ENCODE results near the gene CLSTN1. TPM values are rescaled to one million over a fixed set of nuclear protein-coding genes. Genes with fewer than 3 reads are reported as not detected.

Gene CLSTN1
- total and polyA plus RNA-seq, 5 donors from 2014 or later: 19.2 to 106 (median 22.7) TPM

DNA sequence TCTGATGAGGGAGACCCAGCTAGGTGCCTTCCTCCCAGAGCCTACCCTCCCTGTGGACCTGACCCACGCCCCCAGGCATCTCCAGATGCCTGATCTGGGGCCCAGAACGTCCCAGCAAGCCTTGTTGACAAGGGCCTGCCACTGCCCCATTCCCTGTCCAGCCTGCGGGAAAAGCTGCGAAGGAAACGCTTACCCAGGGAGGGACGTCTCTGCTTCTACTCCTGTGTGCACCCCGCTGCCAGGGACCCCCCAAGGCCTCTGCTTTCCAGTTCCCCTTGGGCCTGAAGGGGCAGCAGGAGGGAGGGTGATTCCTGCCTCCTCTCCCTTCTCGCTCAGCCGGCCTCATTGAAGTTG, 11.6 kb upstream of the CLSTN1 start:
- Mint-ChIP-seq H3K9me3 (no peaks in the 10 kb centered on the region), H3K27me3 (peaks cover 5% of the 10 kb centered on the region), H3K4me1 (no peaks in the 10 kb centered on the region), H3K4me3 (no peak overlapping the region), H3K36me3 (no peaks in the 10 kb centered on the region), H3K27ac (no peak overlapping the region)
- Histone ChIP-seq H3K4me3 (ENCODE audit: low read depth, low read length) (no peak overlapping the region), H3K27ac (ENCODE audit: insufficient read depth, low read length, poor library complexity, severe bottlenecking) (no peak overlapping the region), H3K27me3 (ENCODE audit: control insufficient read depth, insufficient read depth, low read length) (no peaks in the 10 kb centered on the region), H3K36me3 (ENCODE audit: control insufficient read depth, insufficient read depth, low read length) (no peaks in the 10 kb centered on the region), H3K4me1 (ENCODE audit: control insufficient read depth, insufficient read depth, low read length, poor library complexity, severe bottlenecking) (no peaks in the 10 kb centered on the region), H3K9me3 (ENCODE audit: control insufficient read depth in 2 of 2, low read length in 2 of 2) (no peaks in the 10 kb centered on the region)
- DNase-seq: no peak
- no peak for ATAC-seq (ENCODE audit: low read depth in 2 of 2)

DNA sequence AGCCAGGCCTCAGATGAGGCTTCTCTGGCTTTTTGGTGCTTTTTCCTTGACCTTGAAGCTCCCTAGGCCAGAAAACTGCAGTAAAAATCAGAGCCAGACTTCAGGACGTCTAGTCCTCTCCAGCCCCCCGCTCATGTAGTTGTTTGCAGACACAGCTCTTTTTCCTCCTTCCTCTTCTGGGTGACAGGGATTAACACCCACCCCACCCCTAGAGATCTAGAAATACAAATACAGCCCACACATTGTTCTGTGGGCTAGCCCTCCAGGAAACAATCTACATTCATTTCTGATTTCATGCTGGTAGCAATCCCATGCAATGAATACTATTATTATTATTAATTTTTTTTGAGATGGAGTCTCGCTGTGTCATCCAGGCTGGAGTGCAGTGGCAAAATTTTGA, 9.9 kb upstream of the CLSTN1 start:
- Histone ChIP-seq H3K9me3 (ENCODE audit: control insufficient read depth in 2 of 2, low read length in 2 of 2) (no peaks in the 10 kb centered on the region), H3K4me3 (ENCODE audit: low read depth, low read length) (no peak overlapping the region), H3K4me1 (ENCODE audit: control insufficient read depth, insufficient read depth, low read length, poor library complexity, severe bottlenecking) (no peaks in the 10 kb centered on the region), H3K27me3 (ENCODE audit: control insufficient read depth, insufficient read depth, low read length) (no peaks in the 10 kb centered on the region), H3K36me3 (ENCODE audit: control insufficient read depth, insufficient read depth, low read length) (no peaks in the 10 kb centered on the region), H3K27ac (ENCODE audit: insufficient read depth, low read length, poor library complexity, severe bottlenecking) (no peak overlapping the region)
- ATAC-seq (ENCODE audit: low read depth in 2 of 2) (no peak), DNase-seq (no peak)
- Mint-ChIP-seq H3K27me3 (peaks cover 5% of the 10 kb centered on the region), H3K36me3 (no peaks in the 10 kb centered on the region), H3K9me3 (no peaks in the 10 kb centered on the region), H3K4me1 (no peaks in the 10 kb centered on the region), H3K27ac (no peak overlapping the region), H3K4me3 (no peak overlapping the region)

DNA sequence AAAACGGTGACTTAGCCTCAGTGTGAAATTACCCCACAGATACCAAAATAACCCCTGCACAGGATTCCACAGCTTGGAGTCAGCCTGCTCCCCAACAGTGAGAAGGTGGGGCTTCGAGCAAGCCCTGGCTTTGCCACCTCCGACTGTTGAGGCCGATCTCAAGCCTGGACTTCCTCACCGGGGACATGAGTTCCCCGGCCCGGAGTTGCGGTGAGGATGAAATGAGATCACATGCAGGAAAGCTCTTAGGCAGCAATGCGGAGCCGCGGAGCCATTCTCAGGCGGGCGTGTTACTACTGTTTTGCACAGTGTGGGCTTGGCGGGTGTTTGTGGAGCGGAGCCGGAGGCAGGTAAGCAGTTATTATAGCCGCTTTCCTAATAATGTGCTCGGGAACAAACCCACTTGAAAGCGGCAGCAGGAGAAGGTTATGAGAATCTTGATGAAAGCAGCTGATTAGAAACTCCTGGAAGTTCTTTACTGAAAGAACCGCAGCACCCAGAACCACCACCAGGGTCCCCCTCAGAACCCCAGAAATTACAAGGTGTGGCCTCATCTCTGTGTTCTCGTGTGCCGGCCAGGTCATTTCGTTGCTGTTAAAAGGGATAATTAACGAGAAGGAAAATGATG, 3.9 kb upstream of the CLSTN1 start:
- Histone ChIP-seq H3K36me3 (ENCODE audit: control insufficient read depth, insufficient read depth, low read length) (no peaks in the 10 kb centered on the region), H3K27me3 (ENCODE audit: control insufficient read depth, insufficient read depth, low read length) (no peaks in the 10 kb centered on the region), H3K4me1 (ENCODE audit: control insufficient read depth, insufficient read depth, low read length, poor library complexity, severe bottlenecking) (peaks cover 23% of the 10 kb centered on the region), H3K9me3 (ENCODE audit: control insufficient read depth in 2 of 2, low read length in 2 of 2) (no peaks in the 10 kb centered on the region), H3K4me3 (ENCODE audit: low read depth, low read length) (no peak overlapping the region), H3K27ac (ENCODE audit: insufficient read depth, low read length, poor library complexity, severe bottlenecking) (no peak overlapping the region)
- Mint-ChIP-seq H3K27ac (no peak overlapping the region), H3K9me3 (peaks cover 0 to 1% (median 0%) of the 10 kb centered on the region in 7 donors), H3K27me3 (peaks cover 5% of the 10 kb centered on the region), H3K4me3 (peak overlapping the region in 1 of 4 donors; percentile 44), H3K4me1 (peaks cover 8 to 29% (median 20%) of the 10 kb centered on the region in 4 donors), H3K36me3 (no peaks in the 10 kb centered on the region)
- DNase-seq: peak in 1 of 3 donors; percentile 29
- no peak for ATAC-seq (ENCODE audit: low read depth in 2 of 2)

DNA sequence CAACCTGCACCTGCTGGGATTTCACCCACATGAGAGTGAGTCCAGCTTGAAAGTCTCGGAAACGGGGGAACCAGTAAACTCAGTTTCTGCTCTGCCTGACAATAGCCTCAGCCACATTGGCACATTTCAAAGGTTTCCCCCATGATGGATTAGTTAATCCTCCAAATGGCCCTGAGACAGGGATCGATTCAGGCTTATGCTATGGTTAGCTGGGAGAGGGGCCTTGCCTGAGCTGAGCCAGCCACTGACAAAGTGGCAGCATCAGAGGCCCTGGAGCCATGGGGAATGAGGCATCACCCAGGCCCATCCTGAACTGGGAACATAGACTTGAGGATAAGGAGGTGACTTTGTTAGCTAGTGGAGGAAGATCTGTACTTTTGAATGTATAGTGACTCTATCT, 2.9 kb upstream of the CLSTN1 start:
- peak overlapping the region in 3 of 4 donors; percentile 24 to 94 (median 71) for H3K4me3 Mint-ChIP-seq
- H3K4me1 ChIP-seq (ENCODE audit: control insufficient read depth, insufficient read depth, low read length, poor library complexity, severe bottlenecking): peaks cover 34% of the 10 kb centered on the region
- no peak overlapping the region for H3K27ac ChIP-seq (ENCODE audit: insufficient read depth, low read length, poor library complexity, severe bottlenecking)
- H3K27me3 Mint-ChIP-seq: no peaks in the 10 kb centered on the region
- no peaks in the 10 kb centered on the region for H3K36me3 Mint-ChIP-seq
- H3K27ac Mint-ChIP-seq: peak overlapping the region; percentile 57 to 97 (median 86)
- H3K4me1 Mint-ChIP-seq: peaks cover 18 to 39% (median 30%) of the 10 kb centered on the region in 4 donors
- ATAC-seq (ENCODE audit: low read depth in 2 of 2) (no peak), DNase-seq (no peak)
- no peak overlapping the region for H3K4me3 ChIP-seq (ENCODE audit: low read depth, low read length)
- peaks cover 0 to 1% (median 0%) of the 10 kb centered on the region in 7 donors for H3K9me3 Mint-ChIP-seq
- no peaks in the 10 kb centered on the region for H3K9me3 ChIP-seq (ENCODE audit: control insufficient read depth in 2 of 2, low read length in 2 of 2)
- no peaks in the 10 kb centered on the region for H3K36me3 ChIP-seq (ENCODE audit: control insufficient read depth, insufficient read depth, low read length)
- H3K27me3 ChIP-seq (ENCODE audit: control insufficient read depth, insufficient read depth, low read length): no peaks in the 10 kb centered on the region

DNA sequence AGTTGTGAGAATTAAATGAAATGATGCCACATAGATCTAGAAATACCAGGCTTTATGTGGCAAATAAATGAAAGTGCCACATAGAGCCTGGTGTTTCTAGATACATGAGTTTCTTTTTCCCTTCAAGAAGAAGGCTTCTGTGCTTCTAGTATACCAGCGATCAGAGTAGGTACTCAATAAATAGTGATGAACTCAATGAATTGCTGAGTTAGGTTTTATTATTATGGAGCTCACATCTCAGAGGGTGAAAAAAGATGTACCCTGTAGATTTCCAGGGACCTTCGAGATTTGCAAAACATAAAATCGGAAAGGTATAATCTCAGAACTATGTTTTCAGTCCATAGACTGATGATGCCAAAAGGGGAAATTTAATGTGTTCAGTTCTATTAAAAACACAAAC, 2.3 kb upstream of the CLSTN1 start:
- Histone ChIP-seq H3K4me1 (ENCODE audit: control insufficient read depth, insufficient read depth, low read length, poor library complexity, severe bottlenecking) (peaks cover 37% of the 10 kb centered on the region), H3K4me3 (ENCODE audit: low read depth, low read length) (peak overlapping the region; percentile 34), H3K36me3 (ENCODE audit: control insufficient read depth, insufficient read depth, low read length) (no peaks in the 10 kb centered on the region), H3K27ac (ENCODE audit: insufficient read depth, low read length, poor library complexity, severe bottlenecking) (peak overlapping the region; percentile 72), H3K9me3 (ENCODE audit: control insufficient read depth in 2 of 2, low read length in 2 of 2) (no peaks in the 10 kb centered on the region), H3K27me3 (ENCODE audit: control insufficient read depth, insufficient read depth, low read length) (no peaks in the 10 kb centered on the region)
- H3K4me3 Mint-ChIP-seq: peak overlapping the region; percentile 74 to 94 (median 90)
- H3K9me3 Mint-ChIP-seq: peaks cover 0 to 1% (median 0%) of the 10 kb centered on the region in 7 donors
- H3K36me3 Mint-ChIP-seq: no peaks in the 10 kb centered on the region
- peaks cover 18 to 42% (median 32%) of the 10 kb centered on the region in 4 donors for H3K4me1 Mint-ChIP-seq
- DNase-seq: no peak
- no peaks in the 10 kb centered on the region for H3K27me3 Mint-ChIP-seq
- no peak for ATAC-seq (ENCODE audit: low read depth in 2 of 2)
- H3K27ac Mint-ChIP-seq: peak overlapping the region; percentile 86 to 97 (median 97)

DNA sequence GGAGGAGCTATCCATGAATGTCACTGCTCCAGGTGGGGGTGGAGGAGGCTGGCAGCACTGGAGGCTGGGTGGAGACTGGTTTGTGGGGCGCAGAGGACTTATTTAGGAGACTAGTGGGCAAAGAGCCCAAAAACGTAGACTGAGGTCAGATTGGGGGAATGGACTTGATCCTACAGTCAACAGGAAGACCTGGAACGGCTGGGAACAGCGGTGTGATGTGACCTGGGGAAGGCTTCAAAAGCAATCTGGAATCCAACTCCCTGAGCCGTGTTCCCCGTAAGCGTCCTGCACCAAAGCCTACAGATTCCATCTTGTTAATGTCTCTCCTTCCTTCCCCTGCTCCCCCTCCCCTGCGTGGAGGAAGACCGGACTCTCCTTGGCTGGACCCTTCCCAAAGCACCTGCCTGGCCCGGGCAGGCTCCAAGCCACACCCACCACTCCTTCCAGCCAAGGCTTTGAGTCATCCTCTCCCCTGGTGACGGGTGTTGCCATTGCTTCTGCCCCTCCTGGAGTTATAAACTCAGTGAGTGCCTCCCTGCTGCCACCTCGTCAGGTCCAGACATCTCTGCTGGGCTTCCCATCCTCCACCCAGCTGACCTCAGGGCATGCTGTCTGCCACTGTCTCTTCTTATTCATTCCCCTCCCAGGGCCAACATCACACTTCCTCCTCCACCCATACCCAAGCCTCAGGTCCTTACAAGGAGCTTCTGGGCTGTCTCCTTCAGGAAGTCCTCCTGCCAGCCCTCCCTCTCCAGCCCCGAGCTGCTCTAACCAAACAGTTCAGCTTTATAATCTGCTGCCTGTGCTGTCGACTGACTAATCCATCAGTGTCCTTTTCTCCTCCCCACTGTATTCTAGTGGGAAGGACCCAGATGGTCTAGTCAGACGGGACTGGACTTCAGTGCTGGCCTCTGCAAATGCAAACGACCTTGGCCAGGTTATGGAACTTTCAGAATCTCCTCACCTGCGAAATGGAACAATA, 1.6 kb upstream of the CLSTN1 start:
- H3K27me3 Mint-ChIP-seq: no peaks in the 10 kb centered on the region
- Histone ChIP-seq H3K36me3 (ENCODE audit: control insufficient read depth, insufficient read depth, low read length) (no peaks in the 10 kb centered on the region), H3K4me3 (ENCODE audit: low read depth, low read length) (peak overlapping the region; percentile 34), H3K27me3 (ENCODE audit: control insufficient read depth, insufficient read depth, low read length) (no peaks in the 10 kb centered on the region), H3K9me3 (ENCODE audit: control insufficient read depth in 2 of 2, low read length in 2 of 2) (no peaks in the 10 kb centered on the region), H3K4me1 (ENCODE audit: control insufficient read depth, insufficient read depth, low read length, poor library complexity, severe bottlenecking) (peaks cover 41% of the 10 kb centered on the region), H3K27ac (ENCODE audit: insufficient read depth, low read length, poor library complexity, severe bottlenecking) (peak overlapping the region; percentile 72)
- peak in 2 of 3 donors; percentile 35 to 54 for DNase-seq
- H3K4me1 Mint-ChIP-seq: peaks cover 18 to 48% (median 38%) of the 10 kb centered on the region in 4 donors
- no peaks in the 10 kb centered on the region for H3K36me3 Mint-ChIP-seq
- H3K27ac Mint-ChIP-seq: peak overlapping the region; percentile 86 to 97 (median 97)
- H3K9me3 Mint-ChIP-seq: peaks cover 0 to 1% (median 0%) of the 10 kb centered on the region in 7 donors
- H3K4me3 Mint-ChIP-seq: peak overlapping the region; percentile 74 to 94 (median 90)
- ATAC-seq (ENCODE audit: low read depth in 2 of 2): peak; percentile 9 to 26

DNA sequence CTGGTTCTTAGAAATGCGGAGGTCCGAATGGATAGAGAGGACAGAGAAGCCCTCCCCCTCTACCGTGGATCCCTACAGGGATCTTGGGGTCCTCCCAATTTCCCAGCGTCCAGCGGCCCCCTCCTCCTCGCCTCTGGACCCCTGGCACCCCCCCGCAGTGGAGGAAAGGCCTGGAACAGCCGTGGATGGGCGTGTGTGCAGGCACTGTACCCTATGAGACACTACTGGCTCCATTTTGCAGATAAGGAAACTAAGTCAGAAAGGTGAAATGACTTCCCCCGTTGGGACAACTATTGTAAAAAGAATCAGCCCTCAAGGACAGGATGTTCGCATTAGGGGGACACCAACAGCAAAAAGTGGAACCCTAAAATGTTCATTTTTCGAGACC, 931 bp upstream of the CLSTN1 start:
- H3K27ac Mint-ChIP-seq: peak overlapping the region; percentile 86 to 97 (median 97)

More for the DNA sequence above, 931 bp upstream of the CLSTN1 start:
- peak in 1 of 3 donors; percentile 18 for DNase-seq
- peaks cover 18 to 50% (median 41%) of the 10 kb centered on the region in 4 donors for H3K4me1 Mint-ChIP-seq
- H3K36me3 Mint-ChIP-seq: no peaks in the 10 kb centered on the region
- no peaks in the 10 kb centered on the region for H3K9me3 ChIP-seq (ENCODE audit: control insufficient read depth in 2 of 2, low read length in 2 of 2)
- H3K9me3 Mint-ChIP-seq: peaks cover 0 to 1% (median 0%) of the 10 kb centered on the region in 7 donors
- ATAC-seq (ENCODE audit: low read depth in 2 of 2): no peak
- no peaks in the 10 kb centered on the region for H3K27me3 ChIP-seq (ENCODE audit: control insufficient read depth, insufficient read depth, low read length)
- no peaks in the 10 kb centered on the region for H3K27me3 Mint-ChIP-seq
- H3K4me3 Mint-ChIP-seq: peak overlapping the region; percentile 74 to 94 (median 90)
- peak overlapping the region; percentile 72 for H3K27ac ChIP-seq (ENCODE audit: insufficient read depth, low read length, poor library complexity, severe bottlenecking)
- H3K4me3 ChIP-seq (ENCODE audit: low read depth, low read length): peak overlapping the region; percentile 34
- H3K36me3 ChIP-seq (ENCODE audit: control insufficient read depth, insufficient read depth, low read length): no peaks in the 10 kb centered on the region
- H3K4me1 ChIP-seq (ENCODE audit: control insufficient read depth, insufficient read depth, low read length, poor library complexity, severe bottlenecking): peaks cover 41% of the 10 kb centered on the region

Measured in CD4-positive, CD25-positive, alpha-beta regulatory T cell (primary cell).